Measurements from ENCODE around the gene REM2.

Gene REM2

GRCh38 chr14:22918804-22919600, 36.0 kb downstream of the REM2 start, which contains the start of gene RBM23:
Gene RBM23, minus strand, starts transcription at chr14:22919149.
- H3K27ac ChIP-seq (ENCODE audit: low read depth, low read length): peak within 1 kb of the TSS; percentile 95
- H3K27me3 ChIP-seq (ENCODE audit: control insufficient read depth, insufficient read depth, low read length): no peaks in the 10 kb centered on the region
- peak within 1 kb of the TSS; percentile 89 for H3K9ac ChIP-seq (ENCODE audit: low read length)
- H3K4me1 ChIP-seq (ENCODE audit: control insufficient read depth, insufficient read depth, low read length): peaks cover 4% of the 10 kb centered on the region
- H3K4me3 ChIP-seq (ENCODE audit: low read length): peak within 1 kb of the TSS; percentile 99
- H3K36me3 ChIP-seq (ENCODE audit: control insufficient read depth, insufficient read depth, low read length): peaks cover 21% of the 10 kb centered on the region

GRCh38 chr14:22919601-22919921, 36.5 kb downstream of the REM2 start:
- Histone ChIP-seq H3K27me3 (ENCODE audit: control insufficient read depth, insufficient read depth, low read length) (no peaks in the 10 kb centered on the region), H3K9ac (ENCODE audit: low read length) (peak overlapping the region; percentile 39), H3K36me3 (ENCODE audit: control insufficient read depth, insufficient read depth, low read length) (peaks cover 27% of the 10 kb centered on the region), H3K27ac (ENCODE audit: low read depth, low read length) (peak overlapping the region; percentile 85), H3K4me1 (ENCODE audit: control insufficient read depth, insufficient read depth, low read length) (peaks cover 4% of the 10 kb centered on the region), H3K4me3 (ENCODE audit: low read length) (peak overlapping the region; percentile 59)

GRCh38 chr14:22920697-22921096, 37.7 kb downstream of the REM2 start:
- no peaks in the 10 kb centered on the region for H3K27me3 ChIP-seq (ENCODE audit: control insufficient read depth, insufficient read depth, low read length)
- peaks cover 29% of the 10 kb centered on the region for H3K36me3 ChIP-seq (ENCODE audit: control insufficient read depth, insufficient read depth, low read length)
- H3K4me1 ChIP-seq (ENCODE audit: control insufficient read depth, insufficient read depth, low read length): peaks cover 4% of the 10 kb centered on the region
- no peak overlapping the region for H3K27ac ChIP-seq (ENCODE audit: low read depth, low read length)
- no peak overlapping the region for H3K4me3 ChIP-seq (ENCODE audit: low read length)
- no peak overlapping the region for H3K9ac ChIP-seq (ENCODE audit: low read length)

- Histone ChIP-seq H3K9ac (ENCODE audit: low read length) (no peak overlapping the region), H3K4me3 (ENCODE audit: low read length) (no peak overlapping the region), H3K4me1 (ENCODE audit: control insufficient read depth, insufficient read depth, low read length) (peaks cover 4% of the 10 kb centered on the region), H3K36me3 (ENCODE audit: control insufficient read depth, insufficient read depth, low read length) (peaks cover 32% of the 10 kb centered on the region), H3K27me3 (ENCODE audit: control insufficient read depth, insufficient read depth, low read length) (no peaks in the 10 kb centered on the region), H3K27ac (ENCODE audit: low read depth, low read length) (no peak overlapping the region)
These were observed 39.3 kb downstream of the REM2 start for GRCh38 chr14:22922294-22922693.

- Histone ChIP-seq H3K9ac (ENCODE audit: low read length) (no peak overlapping the region), H3K27ac (ENCODE audit: low read depth, low read length) (no peak overlapping the region), H3K4me1 (ENCODE audit: control insufficient read depth, insufficient read depth, low read length) (peaks cover 6% of the 10 kb centered on the region), H3K36me3 (ENCODE audit: control insufficient read depth, insufficient read depth, low read length) (peaks cover 32% of the 10 kb centered on the region), H3K27me3 (ENCODE audit: control insufficient read depth, insufficient read depth, low read length) (no peaks in the 10 kb centered on the region), H3K4me3 (ENCODE audit: low read length) (no peak overlapping the region)
These were observed 40.7 kb downstream of the REM2 start for GRCh38 chr14:22923746-22924145.

GRCh38 chr14:22925513-22925912, 42.5 kb downstream of the REM2 start:
- H3K9ac ChIP-seq (ENCODE audit: low read length): no peak overlapping the region
- peaks cover 7% of the 10 kb centered on the region for H3K4me1 ChIP-seq (ENCODE audit: control insufficient read depth, insufficient read depth, low read length)
- H3K4me3 ChIP-seq (ENCODE audit: low read length): no peak overlapping the region
- H3K27me3 ChIP-seq (ENCODE audit: control insufficient read depth, insufficient read depth, low read length): no peaks in the 10 kb centered on the region
- H3K27ac ChIP-seq (ENCODE audit: low read depth, low read length): no peak overlapping the region
- peaks cover 30% of the 10 kb centered on the region for H3K36me3 ChIP-seq (ENCODE audit: control insufficient read depth, insufficient read depth, low read length)

- peaks cover 28% of the 10 kb centered on the region for H3K36me3 ChIP-seq (ENCODE audit: control insufficient read depth, insufficient read depth, low read length)
- H3K4me3 ChIP-seq (ENCODE audit: low read length): no peak overlapping the region
- H3K9ac ChIP-seq (ENCODE audit: low read length): no peak overlapping the region
- no peak overlapping the region for H3K27ac ChIP-seq (ENCODE audit: low read depth, low read length)
- H3K4me1 ChIP-seq (ENCODE audit: control insufficient read depth, insufficient read depth, low read length): peaks cover 7% of the 10 kb centered on the region
- no peaks in the 10 kb centered on the region for H3K27me3 ChIP-seq (ENCODE audit: control insufficient read depth, insufficient read depth, low read length)
These were observed 43.3 kb downstream of the REM2 start for GRCh38 chr14:22926316-22926715.

GRCh38 chr14:22928237-22929103, 45.4 kb downstream of the REM2 start:
- H3K4me1 ChIP-seq (ENCODE audit: control insufficient read depth, insufficient read depth, low read length): peaks cover 7% of the 10 kb centered on the region
- peak overlapping the region; percentile 84 for H3K27ac ChIP-seq (ENCODE audit: low read depth, low read length)
- peak overlapping the region; percentile 91 for H3K4me3 ChIP-seq (ENCODE audit: low read length)
- no peaks in the 10 kb centered on the region for H3K27me3 ChIP-seq (ENCODE audit: control insufficient read depth, insufficient read depth, low read length)
- peaks cover 15% of the 10 kb centered on the region for H3K36me3 ChIP-seq (ENCODE audit: control insufficient read depth, insufficient read depth, low read length)
- H3K9ac ChIP-seq (ENCODE audit: low read length): peak overlapping the region; percentile 85

- H3K4me1 ChIP-seq (ENCODE audit: control insufficient read depth, insufficient read depth, low read length): peaks cover 7% of the 10 kb centered on the region
- H3K27ac ChIP-seq (ENCODE audit: low read depth, low read length): peak within 1 kb of the TSS; percentile 84
- H3K4me3 ChIP-seq (ENCODE audit: low read length): peak within 1 kb of the TSS; percentile 91
- peak within 1 kb of the TSS; percentile 85 for H3K9ac ChIP-seq (ENCODE audit: low read length)
- peaks cover 7% of the 10 kb centered on the region for H3K36me3 ChIP-seq (ENCODE audit: control insufficient read depth, insufficient read depth, low read length)
- no peaks in the 10 kb centered on the region for H3K27me3 ChIP-seq (ENCODE audit: control insufficient read depth, insufficient read depth, low read length)
These were observed 46.3 kb downstream of the REM2 start, which contains the start of gene PRMT5 for GRCh38 chr14:22929104-22929960. Gene PRMT5, minus strand, starts transcription at chr14:22929376. Its CDS starts 15 bp downstream, at chr14:22929361.

GRCh38 chr14:22929961-22930364, 46.9 kb downstream of the REM2 start:
- H3K27me3 ChIP-seq (ENCODE audit: control insufficient read depth, insufficient read depth, low read length): no peaks in the 10 kb centered on the region
- H3K4me1 ChIP-seq (ENCODE audit: control insufficient read depth, insufficient read depth, low read length): peaks cover 7% of the 10 kb centered on the region
- peak overlapping the region; percentile 91 for H3K4me3 ChIP-seq (ENCODE audit: low read length)
- H3K27ac ChIP-seq (ENCODE audit: low read depth, low read length): peak overlapping the region; percentile 76
- H3K9ac ChIP-seq (ENCODE audit: low read length): no peak overlapping the region
- H3K36me3 ChIP-seq (ENCODE audit: control insufficient read depth, insufficient read depth, low read length): peaks cover 3% of the 10 kb centered on the region

GRCh38 chr14:22932146-22932545, 49.1 kb downstream of the REM2 start:
- Histone ChIP-seq H3K27ac (ENCODE audit: low read depth, low read length) (no peak overlapping the region), H3K4me3 (ENCODE audit: low read length) (no peak overlapping the region), H3K36me3 (ENCODE audit: control insufficient read depth, insufficient read depth, low read length) (no peaks in the 10 kb centered on the region), H3K9ac (ENCODE audit: low read length) (no peak overlapping the region), H3K27me3 (ENCODE audit: control insufficient read depth, insufficient read depth, low read length) (no peaks in the 10 kb centered on the region), H3K4me1 (ENCODE audit: control insufficient read depth, insufficient read depth, low read length) (peaks cover 7% of the 10 kb centered on the region)

GRCh38 chr14:22935156-22935555, 52.1 kb downstream of the REM2 start:
- H3K4me1 ChIP-seq (ENCODE audit: control insufficient read depth, insufficient read depth, low read length): no peaks in the 10 kb centered on the region
- H3K9ac ChIP-seq (ENCODE audit: low read length): no peak overlapping the region
- no peak overlapping the region for H3K27ac ChIP-seq (ENCODE audit: low read depth, low read length)
- H3K36me3 ChIP-seq (ENCODE audit: control insufficient read depth, insufficient read depth, low read length): no peaks in the 10 kb centered on the region
- no peaks in the 10 kb centered on the region for H3K27me3 ChIP-seq (ENCODE audit: control insufficient read depth, insufficient read depth, low read length)
- H3K4me3 ChIP-seq (ENCODE audit: low read length): no peak overlapping the region

Data from rectal smooth muscle tissue (tissue), 1 donor.